Measurements from ENCODE around the gene SLC38A8.

Gene SLC38A8

DNA sequence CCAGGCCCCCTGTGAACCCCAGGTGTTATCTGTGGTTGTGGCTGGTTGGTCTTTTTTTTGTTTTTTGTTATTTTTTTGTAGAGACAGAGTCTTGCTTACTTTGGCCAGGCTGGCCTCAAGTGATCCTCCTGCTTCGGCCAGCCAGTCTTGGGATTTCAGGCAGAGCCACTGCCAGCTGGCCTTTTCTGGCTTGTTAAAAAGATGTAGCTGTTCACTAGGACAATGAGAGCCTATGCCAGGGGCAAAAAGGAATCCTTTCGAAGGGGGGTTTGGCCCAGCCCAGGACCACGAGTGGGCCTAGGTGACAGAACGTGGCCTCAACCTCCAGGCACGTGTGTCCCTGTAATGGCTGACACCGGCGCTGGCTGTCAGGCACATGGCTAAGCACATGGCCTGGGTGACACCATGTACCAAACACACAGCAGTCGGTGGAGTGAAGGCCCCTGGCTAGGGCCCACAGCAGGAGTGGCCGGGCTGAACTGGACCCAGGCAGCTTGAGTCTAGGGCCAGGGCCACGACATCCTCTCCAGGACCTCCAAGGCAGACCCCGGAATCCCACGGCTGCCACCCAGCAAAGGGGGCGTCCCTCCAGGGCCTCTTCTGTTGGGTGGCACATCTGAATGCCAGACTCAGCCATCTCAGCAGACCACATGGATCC is 6.9 kb upstream of the SLC38A8 start:
- no peak for DNase-seq (ENCODE audit: low read depth in 1 of 2, low spot score in 1 of 2)

DNA sequence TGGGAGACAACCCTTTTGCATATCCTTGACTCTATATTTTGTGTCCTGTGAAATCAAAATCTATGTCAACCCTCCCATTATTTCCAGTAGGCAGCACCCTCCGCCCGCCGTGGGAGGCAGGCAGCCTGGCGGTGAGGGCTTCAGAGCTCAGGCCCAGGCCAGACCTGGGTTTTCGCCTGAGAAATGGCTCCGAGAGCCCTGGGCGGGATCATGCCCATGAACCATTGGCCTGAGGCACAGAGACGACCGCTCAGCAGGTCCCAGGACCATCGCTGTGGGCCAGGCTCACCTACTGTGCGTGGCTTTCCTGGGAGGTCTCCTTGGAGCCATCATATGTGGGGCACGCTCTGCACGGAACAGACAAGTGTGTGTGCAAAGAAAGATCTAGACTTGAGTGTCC is 6.3 kb upstream of the SLC38A8 start:
- no peak for DNase-seq (ENCODE audit: low read depth in 1 of 2, low spot score in 1 of 2)

GRCh38 chr16:84048270-84048669 is 5.7 kb upstream of the SLC38A8 start:
- no peak for DNase-seq (ENCODE audit: low read depth in 1 of 2, low spot score in 1 of 2)

- DNase-seq (ENCODE audit: low read depth in 1 of 2, low spot score in 1 of 2) = no peak
Measured at GRCh38 chr16:84047626-84048025, 5.0 kb upstream of the SLC38A8 start.

DNA sequence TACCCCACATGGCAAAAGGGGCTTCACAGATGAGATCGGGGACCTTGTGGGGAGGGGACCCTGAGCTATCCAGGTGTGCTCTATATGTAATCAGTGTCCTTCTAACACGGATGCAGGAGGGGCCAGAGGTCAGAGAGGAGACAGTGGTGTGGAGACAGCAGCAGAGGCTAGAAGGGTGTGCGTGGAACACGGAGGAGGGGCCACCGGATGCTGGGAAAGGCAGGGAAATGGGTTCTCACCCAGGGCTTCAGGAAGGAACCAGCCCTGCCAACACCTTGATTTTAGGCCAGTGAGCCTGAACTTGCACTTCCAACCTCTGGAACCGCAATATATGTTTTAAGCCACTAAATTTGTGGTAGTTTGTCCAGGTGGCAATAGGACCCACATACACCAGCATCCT is 4.6 kb upstream of the SLC38A8 start:
- DNase-seq (ENCODE audit: low read depth in 1 of 2, low spot score in 1 of 2) = no peak

GRCh38 chr16:84045818-84046470 is 3.3 kb upstream of the SLC38A8 start:
- no peak for DNase-seq (ENCODE audit: low read depth in 1 of 2, low spot score in 1 of 2)

DNA sequence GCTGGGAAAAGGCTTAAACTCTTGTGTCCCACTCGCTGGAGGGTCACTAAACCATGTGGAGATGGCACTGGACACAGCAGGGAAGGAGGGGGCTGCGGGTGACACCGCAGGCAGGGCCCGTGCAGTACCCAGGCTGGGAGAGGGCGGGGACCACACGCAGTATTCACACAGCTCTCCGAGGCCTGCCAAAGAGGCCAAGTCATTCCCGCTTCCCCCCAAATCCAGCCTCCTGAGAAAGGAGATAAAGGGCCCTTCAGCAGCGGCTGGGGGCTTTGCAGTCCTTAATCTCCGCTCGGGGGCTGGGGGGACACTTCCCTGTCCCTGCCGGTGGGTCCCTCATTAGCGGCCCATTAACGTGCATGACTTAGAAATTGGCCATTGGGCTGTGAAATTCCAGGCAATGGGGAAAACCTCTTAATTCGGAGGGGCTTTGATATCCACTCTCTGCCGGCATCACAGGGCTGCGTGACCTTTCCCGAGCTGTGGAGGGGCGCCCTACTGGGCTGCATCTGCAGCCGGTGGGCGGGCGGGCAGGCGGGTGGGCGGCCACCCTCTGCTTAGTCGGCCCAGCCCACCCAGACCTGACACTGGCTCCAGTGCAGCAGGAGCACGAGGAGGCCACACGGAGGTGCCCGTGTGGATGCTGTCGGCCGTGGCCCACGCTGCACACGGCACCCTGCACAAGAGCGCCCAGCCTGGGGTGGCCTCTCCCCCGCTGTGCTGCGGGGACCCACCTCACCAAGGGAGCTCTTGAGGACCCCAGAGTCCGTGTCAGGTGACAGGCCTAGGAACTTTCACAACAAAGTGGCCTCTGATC is 2.6 kb upstream of the SLC38A8 start:
- DNase-seq (ENCODE audit: low read depth in 1 of 2, low spot score in 1 of 2) = no peak

DNA sequence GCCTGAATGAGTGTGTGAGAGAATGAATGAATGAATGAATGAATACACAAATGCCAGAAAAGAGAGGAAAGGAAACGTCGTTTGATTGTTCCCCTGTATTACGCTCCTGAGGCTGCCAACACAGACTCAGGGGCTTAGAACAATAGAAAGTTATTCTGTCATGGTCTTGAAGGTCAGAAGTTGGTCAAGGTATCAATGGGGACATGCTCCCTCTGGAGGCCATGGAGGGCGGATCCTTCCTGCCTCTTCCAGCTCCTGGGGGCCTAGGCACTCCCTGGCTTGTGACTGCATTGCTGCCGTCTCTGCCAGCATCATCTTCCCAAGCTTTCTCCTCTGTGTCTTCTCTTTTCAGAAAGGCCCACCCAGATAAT is 1.5 kb upstream of the SLC38A8 start:
- DNase-seq (ENCODE audit: low read depth in 1 of 2, low spot score in 1 of 2) = no peak

- DNase-seq (ENCODE audit: low read depth in 1 of 2, low spot score in 1 of 2) = no peak
Measured at GRCh38 chr16:84043486-84044117, 1.0 kb upstream of the SLC38A8 start.

DNA sequence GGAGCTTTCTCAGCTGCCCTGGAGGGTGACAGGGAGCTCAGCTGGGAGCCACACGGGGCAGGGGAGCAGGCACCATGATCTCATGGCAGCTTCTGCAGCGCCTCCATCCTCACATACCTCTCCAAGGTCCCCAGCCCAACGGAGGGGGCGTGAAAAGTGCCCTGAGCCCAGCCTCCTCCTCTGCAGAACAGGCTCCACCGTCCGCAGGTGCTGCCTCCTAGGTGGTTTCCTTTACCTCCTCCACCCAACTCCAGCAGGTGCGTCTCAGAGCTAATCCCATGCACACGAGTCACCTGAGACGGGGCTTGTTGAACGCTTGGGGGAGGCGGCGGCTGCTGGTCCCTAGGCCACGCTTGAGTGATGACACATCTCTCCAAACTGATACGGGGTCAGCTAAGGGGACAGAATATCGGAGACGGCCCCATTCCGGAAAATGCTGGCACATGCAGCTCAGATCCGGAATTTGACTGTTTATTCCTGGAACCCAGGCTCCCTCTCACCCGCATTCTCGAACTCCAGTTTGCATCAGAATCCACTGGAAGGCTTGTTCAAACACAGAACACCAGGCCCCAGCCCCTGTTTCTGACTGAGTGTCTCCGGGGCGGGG is 387 bp upstream of the SLC38A8 start:
- DNase-seq (ENCODE audit: low read depth in 1 of 2, low spot score in 1 of 2) = no peak

DNA sequence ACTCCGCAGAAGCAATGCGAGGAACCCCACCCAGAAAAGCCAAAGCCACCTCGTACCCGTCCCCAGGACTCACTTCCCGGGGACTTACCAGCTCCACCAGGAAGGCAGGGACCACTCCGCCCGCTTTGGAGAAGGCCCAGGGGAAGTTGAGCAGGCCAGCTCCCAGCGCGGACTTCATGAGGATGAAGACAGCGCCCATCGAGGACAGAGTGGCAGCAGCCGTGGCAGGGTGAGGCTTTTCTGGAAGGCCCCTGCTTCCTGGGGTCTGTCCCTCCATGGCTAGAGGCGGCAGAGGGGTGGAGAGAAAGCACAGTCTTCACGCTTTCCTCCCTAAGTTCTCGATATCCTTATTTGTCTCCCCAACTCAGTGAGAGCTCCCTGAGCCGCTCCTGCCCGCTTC is 714 bp downstream of the SLC38A8 start:
- no peak for DNase-seq (ENCODE audit: low read depth in 1 of 2, low spot score in 1 of 2)

GRCh38 chr16:84040823-84041820 is 1.5 kb downstream of the SLC38A8 start:
- no peak for DNase-seq (ENCODE audit: low read depth in 1 of 2, low spot score in 1 of 2)

DNA sequence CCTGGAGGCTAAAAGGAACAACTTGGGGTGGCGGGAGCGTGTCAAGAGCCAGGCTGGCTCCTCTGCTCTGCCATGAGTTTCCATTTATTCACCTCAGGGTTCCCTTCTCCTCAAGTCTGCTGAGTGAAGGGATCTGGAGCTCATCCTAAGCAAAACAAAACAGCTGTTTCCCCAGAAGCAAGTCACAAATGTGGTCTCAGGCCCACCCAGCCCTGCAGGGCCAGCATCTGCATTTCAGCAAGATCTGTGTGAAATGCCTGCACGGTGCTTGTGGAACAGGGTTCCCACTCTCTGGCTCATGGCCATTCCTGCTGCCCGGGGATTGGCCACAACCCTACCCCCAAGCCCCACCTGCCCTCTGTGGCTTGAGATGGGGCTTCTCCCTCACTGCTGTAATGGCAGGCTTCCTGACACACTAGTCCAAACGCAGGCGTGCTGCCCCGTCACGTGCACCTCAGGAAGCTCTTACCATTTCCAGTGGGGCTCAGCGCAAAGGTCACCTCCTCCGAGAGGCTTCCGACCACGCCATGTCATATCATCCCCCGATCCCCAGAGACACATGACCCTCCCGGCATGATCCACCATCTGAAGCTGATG is 2.3 kb downstream of the SLC38A8 start:
- DNase-seq (ENCODE audit: low read depth in 1 of 2, low spot score in 1 of 2) = no peak

- DNase-seq (ENCODE audit: low read depth in 1 of 2, low spot score in 1 of 2) = no peak
Measured at GRCh38 chr16:84039696-84040095, 2.9 kb downstream of the SLC38A8 start.

GRCh38 chr16:84038469-84038868 is 4.1 kb downstream of the SLC38A8 start:
- no peak for DNase-seq (ENCODE audit: low read depth in 1 of 2, low spot score in 1 of 2)

- DNase-seq (ENCODE audit: low read depth in 1 of 2, low spot score in 1 of 2) = no peak
Measured at GRCh38 chr16:84036982-84037425, 5.6 kb downstream of the SLC38A8 start.

GRCh38 chr16:84036131-84036530 is 6.5 kb downstream of the SLC38A8 start:
- DNase-seq (ENCODE audit: low read depth in 1 of 2, low spot score in 1 of 2) = no peak

DNA sequence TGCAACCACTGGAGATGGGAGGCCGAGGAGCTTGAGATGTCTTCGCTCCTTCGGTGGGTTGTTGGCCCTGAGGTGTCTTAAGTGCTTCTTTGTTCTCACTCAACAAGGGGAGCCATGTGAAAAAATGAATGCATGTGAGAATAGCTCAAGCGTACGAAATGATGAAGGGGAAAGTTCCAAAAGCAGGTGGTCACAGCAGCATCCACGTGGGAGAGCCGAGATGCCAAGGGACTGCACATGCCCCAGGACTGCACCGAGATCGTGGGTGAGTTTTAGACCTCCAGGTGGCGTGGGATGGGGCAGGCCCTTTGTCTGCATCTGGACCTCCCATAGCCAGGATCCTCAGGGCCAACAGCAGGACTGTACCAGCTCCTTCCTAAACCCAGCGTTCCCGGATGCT is 8.1 kb downstream of the SLC38A8 start:
- no peak for DNase-seq (ENCODE audit: low read depth in 1 of 2, low spot score in 1 of 2)

DNA sequence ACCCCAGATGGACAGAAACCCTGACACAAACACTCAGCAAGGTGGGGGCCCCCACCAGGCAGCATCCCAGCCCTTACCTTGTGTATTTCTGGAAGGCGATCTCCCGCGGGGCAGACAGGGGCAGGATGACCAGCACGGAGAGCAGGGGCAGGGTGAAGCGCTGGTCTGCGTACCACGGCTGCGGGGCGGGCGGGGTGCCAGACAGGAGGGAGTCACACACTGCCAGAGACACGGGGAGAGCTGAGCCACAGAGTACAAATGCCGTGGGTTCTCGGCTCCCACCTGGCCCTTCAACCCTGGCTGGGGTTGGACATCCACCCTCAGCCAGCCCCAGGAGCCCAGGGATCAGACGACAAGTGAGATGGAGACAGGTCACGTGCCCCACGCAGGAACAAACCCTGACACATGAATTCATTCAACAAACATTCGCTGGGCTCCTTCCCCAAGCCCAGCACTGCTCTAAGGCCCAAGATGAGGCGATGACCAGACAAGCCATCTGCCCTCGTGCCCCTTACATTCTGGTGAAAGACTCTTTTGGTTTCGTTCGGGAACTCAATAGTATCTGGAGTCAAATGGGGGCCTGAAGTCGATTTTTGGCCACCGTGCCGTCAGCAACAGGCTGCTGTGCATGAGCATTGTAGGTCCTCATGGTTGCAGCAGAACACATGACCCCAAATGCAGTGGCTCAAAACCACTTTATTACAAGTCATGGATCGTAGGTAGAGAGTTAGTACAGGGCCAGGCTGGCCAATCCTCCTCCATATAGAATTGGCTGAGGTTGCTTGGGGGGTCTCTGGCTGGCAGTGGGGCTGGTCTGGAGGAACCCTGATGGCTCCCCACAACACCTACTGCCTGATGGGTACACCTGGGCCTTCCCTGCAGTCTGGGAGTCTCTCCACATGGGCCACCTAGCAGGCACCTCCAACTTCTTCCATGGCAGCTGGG is 9.1 kb downstream of the SLC38A8 start:
- DNase-seq (ENCODE audit: low read depth in 1 of 2, low spot score in 1 of 2) = no peak
